ENCODE results near the gene CCDC27.

GRCh38 chr1:3821004-3821403 is 68.8 kb downstream of the CCDC27 start:
- no peak for TF ChIP-seq CTCF (IDR thresholded peaks at IDR 0.05)
- no peak for TF ChIP-seq EZH2 (IDR thresholded peaks at IDR 0.05; ENCODE audit: borderline replicate concordance, insufficient read depth, low read depth, low read length, poor library complexity, severe bottlenecking)
